Stimulated activated CD4-positive, alpha-beta T cell treated with anti-CD3 and anti-CD28 coated beads, Interleukin-1b, Interleukin-23, amount 100 ng/mL, for 24 hours (primary cell): ENCODE results near the gene DPAGT1.

ENCODE experiments used
- DNase-seq, 4 experiments: peaks; one replicate each; pipeline ENCODE4 v3.0.0-alpha.2; 2020; ENCODE audit warnings: low read depth in 4 of 4, low spot score in 1 of 4

DPAGT1 gene

DNA sequence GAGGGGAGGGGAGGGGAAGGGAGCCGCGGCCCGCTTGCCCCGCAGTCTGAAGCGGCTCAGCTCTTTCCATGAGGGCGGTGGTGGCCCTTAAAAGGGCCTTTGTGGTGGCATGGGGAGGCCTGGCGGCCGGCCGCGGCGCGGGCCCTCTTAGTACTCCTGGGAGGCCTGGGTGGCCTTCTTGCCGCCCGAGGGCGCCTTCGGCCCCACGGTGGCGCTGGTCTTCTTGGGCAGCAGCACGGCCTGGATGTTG, 6.9 kb downstream of the DPAGT1 start:
- DNase-seq = peak in 1 of 4 experiments; percentile 42

DNA sequence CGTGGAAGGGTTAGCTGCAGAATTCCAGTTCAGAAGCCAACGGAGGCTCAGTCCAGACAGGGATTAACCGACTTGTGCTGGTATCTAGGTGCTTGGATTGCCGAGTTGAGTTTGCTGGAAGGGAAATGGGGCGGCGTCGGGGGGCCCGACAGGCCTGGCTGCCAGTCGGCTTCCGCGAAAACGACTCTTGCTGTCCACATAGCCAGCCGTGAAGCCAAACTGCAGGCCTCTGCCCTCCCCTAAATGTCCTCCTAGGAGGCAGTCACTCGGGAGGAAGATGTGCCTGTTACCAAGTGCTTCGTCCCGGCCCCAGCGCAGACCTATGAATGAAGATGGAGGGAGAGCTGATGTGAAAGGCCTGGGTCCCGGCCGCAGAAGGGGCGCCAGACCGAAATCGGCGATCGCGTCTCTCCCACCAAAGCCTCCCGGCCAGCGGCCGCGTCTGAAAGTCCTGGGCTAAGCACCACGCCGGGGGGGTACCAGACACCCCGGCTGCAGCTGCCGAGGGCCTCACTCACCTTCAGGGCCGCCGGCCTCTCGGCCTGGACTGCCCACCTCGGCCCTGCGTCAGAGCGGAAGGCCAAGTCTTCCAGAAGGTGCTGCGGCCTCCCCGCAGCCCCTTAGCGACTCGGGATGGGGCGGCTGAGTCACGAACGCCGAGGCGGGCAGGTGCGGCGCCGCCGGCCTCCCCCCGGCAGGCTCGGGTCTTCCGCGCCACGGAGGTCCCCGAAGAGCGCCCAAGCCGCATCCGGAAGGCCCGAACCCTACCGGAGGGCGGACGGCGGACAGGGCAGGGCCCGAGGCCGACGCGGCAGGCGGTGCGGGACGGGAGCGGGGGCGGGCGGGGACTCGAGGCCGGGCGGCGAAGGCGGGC, 7.5 kb downstream of the DPAGT1 start:
- no peak for DNase-seq

DNA sequence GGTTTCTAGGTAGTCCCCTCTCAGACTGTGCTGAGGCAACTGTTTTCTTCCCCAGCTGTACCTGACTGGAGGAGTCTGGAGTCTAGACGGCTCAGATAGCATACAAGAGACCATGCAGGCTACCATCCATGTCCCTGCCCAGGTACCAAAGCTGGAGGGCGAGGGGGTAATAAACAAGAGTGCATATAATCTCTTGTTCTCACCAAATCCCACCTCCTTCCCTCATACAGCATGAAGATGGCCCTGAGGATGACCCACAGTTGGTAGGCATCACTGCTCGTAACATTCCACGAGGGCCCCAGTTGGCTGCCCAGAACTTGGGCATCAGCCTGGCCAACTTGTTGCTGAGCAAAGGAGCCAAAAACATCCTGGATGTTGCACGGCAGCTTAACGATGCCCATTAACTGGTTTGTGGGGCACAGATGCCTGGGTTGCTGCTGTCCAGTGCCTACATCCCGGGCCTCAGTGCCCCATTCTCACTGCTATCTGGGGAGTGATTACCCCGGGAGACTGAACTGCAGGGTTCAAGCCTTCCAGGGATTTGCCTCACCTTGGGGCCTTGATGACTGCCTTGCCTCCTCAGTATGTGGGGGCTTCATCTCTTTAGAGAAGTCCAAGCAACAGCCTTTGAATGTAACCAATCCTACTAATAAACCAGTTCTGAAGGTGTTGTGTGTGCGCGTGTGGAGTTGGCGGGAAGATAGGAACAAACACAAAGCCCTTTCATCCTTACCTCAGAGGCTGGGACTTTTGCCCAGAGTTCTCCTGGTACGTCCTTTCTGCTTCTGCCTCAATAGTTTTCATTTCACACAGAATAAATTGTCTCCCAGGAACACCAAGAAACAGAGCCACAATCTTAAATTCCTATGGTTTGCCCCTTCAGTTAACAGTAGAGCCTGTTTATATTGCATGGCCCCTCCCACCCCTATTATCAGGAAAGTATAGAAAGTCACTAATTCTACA, 8.5 kb downstream of the DPAGT1 start:
- no peak for DNase-seq

DNA sequence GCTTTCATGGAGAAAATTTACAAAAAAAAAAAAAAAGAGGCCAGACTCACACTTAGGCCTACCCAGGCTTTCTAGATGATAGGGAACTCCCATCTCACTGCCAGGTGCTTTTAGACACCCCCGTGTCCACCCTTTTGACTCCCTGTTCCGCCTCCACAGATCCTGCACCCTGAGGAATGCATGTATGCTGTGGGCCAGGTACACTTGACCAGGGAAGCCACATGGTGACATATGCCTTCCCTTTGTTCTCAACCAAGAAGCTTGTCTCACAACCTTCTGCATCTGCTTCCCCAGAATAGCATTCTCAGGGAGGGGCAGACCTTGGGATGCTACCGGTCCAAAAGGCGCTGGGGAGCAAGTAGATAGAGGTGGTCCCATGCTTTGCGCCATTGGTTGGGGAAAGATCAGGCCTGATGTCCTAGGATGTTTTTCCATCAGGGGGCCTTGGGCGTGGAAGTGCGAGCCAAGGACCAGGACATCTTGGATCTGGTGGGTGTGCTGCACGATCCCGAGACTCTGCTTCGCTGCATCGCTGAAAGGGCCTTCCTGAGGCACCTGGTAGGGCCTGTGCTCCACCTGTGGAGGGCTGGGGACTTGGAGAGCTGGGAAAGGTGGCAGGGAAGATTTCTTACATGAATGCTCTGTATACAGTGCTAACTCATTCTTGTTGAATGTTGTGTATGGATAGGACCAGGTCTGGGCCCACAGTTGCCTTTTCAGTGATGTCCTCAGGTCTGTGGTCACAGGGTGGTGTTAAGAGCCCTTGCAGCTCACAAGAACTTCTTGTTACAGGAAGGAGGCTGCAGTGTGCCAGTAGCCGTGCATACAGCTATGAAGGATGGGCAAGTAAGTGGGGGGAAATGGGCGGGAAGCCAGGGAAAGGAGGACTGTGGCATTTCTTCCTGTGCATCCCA, 9.4 kb downstream of the DPAGT1 start:
- no peak for DNase-seq

DNA sequence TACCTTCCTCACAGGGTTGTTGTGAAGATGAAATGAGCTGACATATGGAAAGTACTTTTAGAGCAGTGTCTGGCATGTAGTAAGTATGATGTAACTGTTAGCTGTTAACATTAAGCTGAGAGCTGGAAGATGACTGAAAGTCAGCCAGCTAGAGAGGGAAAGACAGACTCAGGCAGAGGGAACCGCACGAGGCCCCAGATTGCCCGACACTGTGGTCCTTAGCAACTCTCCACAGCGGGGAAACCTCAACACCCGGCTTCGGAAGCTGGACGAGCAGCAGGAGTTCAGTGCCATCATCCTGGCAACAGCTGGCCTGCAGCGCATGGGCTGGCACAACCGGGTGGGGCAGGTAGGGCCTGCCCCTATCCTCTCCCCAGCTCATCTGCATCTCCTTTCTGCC, 10.5 kb downstream of the DPAGT1 start:
- no peak for DNase-seq

DNA sequence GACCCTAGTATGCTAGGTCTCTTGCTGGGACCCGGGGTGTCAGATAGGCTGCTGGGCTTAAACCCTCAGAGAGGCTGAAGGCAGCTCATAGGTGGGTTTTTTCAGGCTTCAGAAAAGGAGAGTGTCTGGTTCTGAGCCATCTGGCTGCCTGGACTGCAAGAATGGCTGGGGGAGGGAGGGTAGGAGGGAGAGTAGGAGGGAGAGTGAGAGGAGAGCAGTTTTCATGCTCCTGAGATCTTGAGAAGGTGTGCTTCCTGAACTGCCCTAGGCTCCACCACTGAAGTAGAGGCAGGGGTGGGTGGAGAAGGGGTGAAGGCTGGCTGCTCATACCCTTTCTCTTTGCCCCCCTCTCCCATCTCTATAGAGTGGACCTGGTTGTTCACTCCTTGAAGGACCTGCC, 12.3 kb downstream of the DPAGT1 start:
- no peak for DNase-seq

DNA sequence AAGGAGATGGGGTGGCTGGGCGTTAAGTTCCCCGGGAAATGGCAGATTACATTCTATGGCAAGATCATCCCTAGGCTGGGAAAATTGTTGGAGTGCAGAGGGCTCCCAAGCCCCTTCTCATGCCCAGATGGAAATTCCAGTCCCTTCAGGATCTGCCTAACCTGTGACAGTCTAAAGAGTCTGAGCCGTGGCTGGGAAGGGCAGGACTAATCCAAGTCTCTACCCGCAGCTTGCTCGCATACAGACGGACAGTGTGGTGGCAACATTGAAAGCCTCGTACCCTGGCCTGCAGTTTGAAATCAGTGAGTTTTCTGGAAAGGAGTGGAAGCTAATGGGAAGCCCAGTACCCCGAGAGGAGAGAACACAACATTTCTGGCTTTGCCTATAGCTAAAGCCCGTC, 13.2 kb downstream of the DPAGT1 start:
- DNase-seq = no peak

DNA sequence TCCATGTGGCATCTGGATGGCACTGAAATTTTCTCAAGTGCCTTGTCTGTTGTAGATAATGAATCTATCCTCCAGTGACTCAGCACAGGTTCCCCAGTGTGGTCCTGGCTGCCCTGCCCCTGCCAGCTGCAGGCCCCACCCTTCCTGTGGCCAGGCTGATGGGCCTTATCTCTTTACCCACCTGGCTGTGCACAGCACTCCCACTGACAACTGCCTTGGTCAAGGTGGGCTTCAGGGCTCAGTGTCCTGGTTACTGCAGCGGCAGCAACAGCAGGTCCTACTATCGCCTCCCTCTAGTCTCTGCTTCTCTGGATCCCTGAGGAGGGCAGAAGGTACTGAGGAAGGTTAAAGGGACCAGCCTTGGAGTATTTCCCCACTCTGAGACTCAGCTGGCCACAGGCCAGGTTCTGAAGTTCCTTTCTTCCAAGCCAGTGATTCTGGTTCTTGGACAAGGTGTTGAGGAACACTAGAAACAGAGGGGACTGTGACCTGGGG, 13.9 kb downstream of the DPAGT1 start:
- no peak for DNase-seq

DNA sequence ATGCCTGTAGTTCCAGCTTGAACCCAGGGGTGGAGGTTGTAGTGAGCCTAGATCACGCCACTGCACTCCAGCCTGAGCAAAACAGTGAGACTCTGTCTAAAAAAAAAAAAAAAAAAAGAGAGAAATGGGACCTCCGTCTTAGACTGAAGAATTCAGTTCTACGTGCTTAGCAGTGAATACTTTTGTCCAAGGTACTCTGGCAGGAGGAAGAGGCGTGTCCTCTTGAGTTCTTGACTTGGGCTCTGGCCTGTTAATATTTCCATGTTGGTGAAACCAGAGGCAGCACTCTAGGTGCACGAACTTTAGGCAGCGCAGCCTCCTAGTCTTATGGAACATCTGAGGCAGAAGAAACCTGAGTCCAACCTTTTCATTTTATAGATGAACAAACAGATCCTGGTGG, 14.5 kb downstream of the DPAGT1 start:
- DNase-seq = no peak

DNA sequence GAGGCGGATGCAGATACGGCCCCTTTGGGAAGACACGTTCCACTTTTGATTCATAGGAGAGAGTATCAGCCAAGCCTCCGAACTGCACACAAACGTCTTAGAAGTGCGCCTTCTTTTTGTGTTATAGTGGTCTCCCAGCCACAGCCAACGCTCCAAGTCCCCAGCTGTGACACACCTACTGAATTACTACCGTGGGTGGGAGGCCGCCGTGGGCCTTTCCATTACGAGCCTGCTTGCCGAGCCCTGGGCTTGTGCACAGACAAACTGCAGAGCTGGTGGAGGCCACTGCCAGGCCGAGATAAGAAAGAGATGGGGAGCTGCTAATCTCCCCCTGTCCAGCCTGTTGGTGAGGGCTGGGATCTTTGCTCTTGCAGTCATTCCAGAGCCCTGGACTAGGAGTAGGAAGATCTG, 16.2 kb downstream of the DPAGT1 start:
- DNase-seq = no peak

DNA sequence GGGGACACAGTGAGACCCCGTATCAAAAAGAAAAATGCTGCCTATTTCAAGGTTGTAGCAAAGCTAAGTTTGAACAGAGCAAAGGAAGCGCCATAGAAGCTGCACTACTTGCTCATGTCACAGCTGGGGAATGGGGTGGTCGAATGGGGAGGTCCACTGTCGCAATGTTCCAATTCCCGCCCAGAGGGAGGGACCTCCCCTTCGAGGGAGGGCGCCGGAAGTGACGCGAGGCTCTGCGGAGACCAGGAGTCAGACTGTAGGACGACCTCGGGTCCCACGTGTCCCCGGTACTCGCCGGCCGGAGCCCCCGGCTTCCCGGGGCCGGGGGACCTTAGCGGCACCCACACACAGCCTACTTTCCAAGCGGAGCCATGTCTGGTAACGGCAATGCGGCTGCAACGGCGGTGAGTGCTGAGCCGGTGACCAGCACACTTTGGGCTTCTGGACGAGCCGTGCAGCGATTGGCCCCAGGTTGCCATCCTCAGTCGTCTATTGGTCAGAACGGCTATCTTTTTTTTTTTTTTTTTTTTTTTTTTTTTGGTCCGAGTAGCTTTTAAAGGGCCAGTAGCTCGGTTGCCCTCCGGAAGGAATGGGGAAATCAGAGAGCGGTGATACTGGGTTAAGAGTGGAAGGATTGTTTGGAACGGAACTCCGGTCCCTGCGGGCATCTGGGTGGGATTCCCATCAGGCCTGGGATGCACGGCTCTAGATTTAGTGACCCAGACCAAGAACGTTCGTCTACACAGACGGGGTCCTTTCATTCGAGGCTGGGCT, 16.8 kb downstream of the DPAGT1 start, which contains the start of gene HMBS:
Gene HMBS, plus strand, starts transcription at position 219 of the 774 bp plus-strand sequence. Its CDS starts 153 bp downstream, at position 372.
- DNase-seq = peak; percentile 74 to 88 (median 83)

DNA sequence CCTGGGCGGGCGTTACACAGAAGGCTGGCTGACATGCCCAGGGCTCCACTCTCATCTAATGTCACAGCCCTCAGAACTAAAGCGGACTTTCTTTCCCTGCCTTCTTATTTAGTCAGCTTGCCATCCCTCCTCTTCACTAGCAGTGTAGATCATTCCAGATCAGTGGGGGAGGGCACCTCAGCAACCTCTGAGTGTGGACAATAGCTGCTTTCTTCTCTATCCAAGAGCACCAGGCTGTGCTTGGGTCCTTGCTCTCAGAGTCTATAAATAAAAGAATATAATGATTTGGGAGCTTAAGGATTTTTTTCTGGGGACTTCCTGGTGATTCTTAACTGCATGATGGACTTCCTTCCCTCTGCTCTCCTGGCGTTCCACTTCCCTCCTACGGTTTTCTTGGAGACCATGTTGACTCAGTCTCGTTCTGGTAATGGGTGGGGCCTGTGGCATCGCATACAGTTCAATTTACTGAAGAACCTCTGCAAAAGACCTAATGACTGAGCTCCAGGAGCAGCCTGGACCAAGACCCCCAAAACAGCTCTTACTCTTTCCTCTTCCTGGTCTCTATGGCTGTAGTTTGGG, 19.9 kb downstream of the DPAGT1 start:
- no peak for DNase-seq

DNA sequence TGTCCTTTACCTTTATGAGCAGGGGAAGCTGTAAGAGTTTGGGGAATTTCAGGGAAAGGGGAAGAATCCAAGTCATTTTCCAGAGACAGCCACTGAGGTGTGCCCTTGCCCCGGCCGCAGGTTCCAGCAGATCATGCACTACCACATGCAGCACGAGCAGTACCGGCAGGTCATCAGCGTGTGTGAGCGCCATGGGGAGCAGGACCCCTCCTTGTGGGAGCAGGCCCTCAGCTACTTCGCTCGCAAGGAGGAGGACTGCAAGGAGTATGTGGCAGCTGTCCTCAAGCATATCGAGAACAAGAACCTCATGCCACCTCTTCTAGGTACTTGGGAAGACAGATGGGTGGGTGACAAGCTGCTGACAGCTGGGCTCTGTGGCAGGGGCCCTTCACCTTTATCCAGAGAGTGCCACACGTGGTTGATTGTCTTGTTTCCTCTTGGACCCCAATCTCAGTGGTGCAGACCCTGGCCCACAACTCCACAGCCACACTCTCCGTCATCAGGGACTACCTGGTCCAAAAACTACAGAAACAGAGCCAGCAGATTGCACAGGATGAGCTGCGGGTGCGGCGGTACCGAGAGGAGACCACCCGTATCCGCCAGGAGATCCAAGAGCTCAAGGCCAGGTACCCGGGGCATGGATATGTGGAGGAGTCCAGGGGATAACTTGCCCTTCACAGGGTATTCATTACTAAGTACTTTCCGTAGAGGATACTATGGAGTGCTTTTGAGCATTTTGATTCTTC, 22.8 kb downstream of the DPAGT1 start:
- no peak for DNase-seq

DNA sequence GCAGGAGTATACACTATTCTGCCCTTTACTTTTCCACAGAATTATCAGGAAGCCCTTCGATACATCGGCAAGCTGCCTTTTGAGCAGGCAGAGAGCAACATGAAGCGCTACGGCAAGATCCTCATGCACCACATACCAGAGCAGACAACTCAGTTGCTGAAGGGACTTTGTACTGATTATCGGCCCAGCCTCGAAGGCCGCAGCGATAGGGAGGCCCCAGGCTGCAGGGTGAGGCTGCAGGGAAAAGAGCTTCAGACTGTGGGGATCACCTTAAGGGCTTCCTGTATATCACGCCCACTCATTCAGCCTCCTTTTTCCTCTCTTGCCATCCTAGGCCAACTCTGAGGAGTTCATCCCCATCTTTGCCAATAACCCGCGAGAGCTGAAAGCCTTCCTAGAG, 23.8 kb downstream of the DPAGT1 start:
- no peak for DNase-seq

DNA sequence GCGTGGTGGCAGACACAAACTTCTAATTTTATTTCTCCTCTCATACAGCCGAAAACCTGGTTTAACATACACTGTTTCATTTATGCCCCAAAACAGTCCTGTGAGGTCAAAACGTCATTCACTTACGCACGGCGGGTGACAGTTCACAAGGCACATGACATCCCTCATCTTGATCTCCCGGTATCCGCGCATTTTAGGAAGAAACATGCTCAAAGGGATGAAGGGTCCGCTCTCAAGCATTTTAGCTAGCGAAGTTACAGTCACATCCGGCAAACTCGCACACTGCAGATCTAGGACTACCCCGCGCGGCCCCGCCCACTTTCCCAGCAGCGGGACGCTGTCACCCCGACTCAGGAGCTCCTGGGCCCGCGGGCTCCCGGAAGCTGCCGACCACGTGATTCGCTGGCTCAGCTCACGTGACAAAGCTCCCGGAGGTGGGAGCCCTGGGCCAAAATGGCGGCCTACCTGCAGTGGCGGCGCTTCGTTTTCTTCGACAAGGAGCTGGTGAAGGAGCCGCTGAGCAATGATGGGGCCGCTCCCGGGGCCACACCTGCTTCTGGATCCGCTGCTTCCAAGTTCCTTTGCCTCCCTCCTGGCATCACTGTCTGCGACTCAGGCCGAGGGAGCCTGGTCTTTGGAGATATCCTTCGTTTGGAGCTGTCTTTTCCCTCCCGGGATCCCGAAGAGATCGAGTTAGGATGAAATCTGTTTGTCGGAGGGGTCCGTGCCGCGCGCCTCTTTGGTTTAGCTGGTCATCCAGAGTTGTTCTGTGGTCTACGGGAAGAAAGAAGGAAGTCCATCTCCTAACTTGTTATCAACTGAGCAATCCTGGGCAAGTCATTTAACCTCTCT, 34.1 kb downstream of the DPAGT1 start, which contains the start of gene VPS11:
Gene VPS11, plus strand, starts transcription at position 448 of the 852 bp plus-strand sequence. Its CDS starts 6 bp downstream, at position 454.
- DNase-seq = peak; percentile 93 to 98 (median 96)

DNA sequence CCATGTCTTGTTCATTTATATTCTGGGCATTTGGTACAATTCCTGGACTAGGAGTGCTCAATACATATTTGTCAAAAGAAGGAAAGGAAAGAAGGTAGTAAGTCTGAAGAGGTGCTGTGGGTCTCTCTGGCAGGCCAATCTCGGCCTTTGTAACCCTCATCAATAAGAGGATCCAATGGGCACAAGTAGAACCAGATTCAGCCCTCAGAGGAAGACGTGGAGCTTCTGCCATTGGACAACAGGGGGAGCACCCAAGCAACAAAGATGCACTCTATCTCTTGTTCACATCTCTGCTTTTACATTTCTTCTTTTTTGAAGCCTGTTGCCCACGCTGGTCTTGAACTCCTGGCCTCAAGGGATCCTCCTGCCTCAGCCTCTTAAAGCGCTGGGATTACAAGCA, 36.3 kb downstream of the DPAGT1 start:
- no peak for DNase-seq

DNA sequence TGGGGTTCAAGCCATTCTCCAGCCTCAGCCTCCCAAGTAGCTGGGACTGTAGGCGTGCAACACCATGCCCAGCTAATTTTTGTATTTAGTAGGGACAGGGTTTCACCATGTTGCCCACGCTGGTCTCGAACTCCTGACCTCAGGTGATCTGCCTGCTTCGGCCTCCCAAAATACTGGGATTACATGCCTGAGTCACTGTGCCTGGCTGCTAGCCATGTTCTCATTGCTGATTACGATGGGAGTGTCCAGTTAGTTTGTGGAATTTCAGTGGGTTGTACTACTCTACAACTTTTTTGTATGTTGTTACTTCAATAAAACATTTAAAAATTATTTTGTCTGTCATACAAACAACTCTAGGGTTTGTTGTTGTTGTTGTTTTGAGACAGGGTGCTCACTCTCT, 38.9 kb downstream of the DPAGT1 start:
- DNase-seq = no peak

DNA sequence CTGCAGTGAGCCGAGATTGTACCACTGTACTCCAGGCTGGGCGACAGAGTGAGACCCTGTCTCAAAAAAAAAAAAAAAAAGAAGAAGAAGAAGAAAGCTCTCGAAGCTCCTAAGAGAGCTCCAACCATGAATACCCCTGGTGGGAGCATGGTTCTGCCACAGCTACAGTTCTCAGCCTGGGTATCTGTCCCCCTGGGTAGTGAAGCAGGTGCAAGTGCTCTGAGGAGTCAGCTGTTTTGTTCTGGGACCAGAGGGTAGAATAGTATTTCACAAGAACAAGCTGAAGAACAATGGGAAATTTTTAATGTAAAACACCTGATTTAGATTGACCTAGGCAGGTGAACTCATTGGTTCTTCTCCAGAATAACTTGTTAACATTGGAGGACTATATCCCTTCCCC, 40.4 kb downstream of the DPAGT1 start:
- no peak for DNase-seq
